Ascending aorta (tissue), 2 donors: Measurements from ENCODE around the gene BMPR1B. TPM values are rescaled to one million over a fixed set of nuclear protein-coding genes. Genes with fewer than 3 reads are reported as not detected.

Experiments used
- DNase-seq, 2 donors: peaks; one replicate each; pipeline ENCODE4 v3.0.0-alpha.2; 2019; ENCODE audit warnings: low spot score in 2 of 2
- H3K27ac ChIP-seq, 2 donors: fragments of 200-600 bp; sonication (generic); one replicate each; pipeline ENCODE4 v1.5.1; 2016 to 2017; ENCODE audit warnings: mild to moderate bottlenecking in 1 of 2
- H3K27me3 ChIP-seq: fragments of 200-600 bp; sonication (generic); one replicate; pipeline ENCODE4 v1.5.1; 2017
- H3K36me3 ChIP-seq, 2 donors: fragments of 200-600 bp; sonication (generic); one replicate each; pipeline ENCODE4 v1.5.1; 2016
- H3K4me1 ChIP-seq, 2 donors: fragments of 200-600 bp; sonication (generic); one replicate each; pipeline ENCODE4 v1.5.1; 2016 to 2017; ENCODE audit warnings: mild to moderate bottlenecking in 1 of 2
- H3K4me3 ChIP-seq, 2 donors: fragments of 200-600 bp; sonication (generic); one replicate each; pipeline ENCODE4 v1.5.1; 2016 to 2017; ENCODE audit warnings: mild to moderate bottlenecking in 1 of 2
- H3K9me3 ChIP-seq, 2 donors: fragments of 200-600 bp; sonication (generic); one replicate each; pipeline ENCODE4 v1.5.1; 2016
- CTCF ChIP-seq, 3 experiments: fragments of 200-600 bp in 2 of 3; fragments of 450-650 bp in 1 of 3; sonication (generic) in 2 of 3; IDR thresholded peaks; one replicate each; pipeline ENCODE4 v1.5.1; 2016 to 2019; ENCODE audit warnings: antibody characterized with exemption in 3 of 3, mild to moderate bottlenecking in 1 of 3, moderate library complexity in 1 of 3
- intact Hi-C: fragments of 100-400 bp; cut with DNase I; formaldehyde crosslinking; loops from one replicate; pipeline ENCODE4 v1.15.1; 2023
- total RNA-seq: library from RNA; depleted of rRNA; stranded (reverse); fragments of >200 nt; gene quantifications from one replicate; pipeline ENCODE4 v1.1.0, GENCODE V29; 2016

The BMPR1B gene
- total RNA-seq, 1 donor from 2014 or later = 3.8 TPM

- Histone ChIP-seq H3K9me3 (no peaks in the 10 kb centered on the region), H3K4me1 (peaks cover 0 to 6% of the 10 kb centered on the region in 2 donors), H3K27ac (no peak overlapping the region), H3K27me3 (no peaks in the 10 kb centered on the region), H3K4me3 (no peak overlapping the region), H3K36me3 (no peaks in the 10 kb centered on the region)
- DNase-seq = no peak
- intact Hi-C loops = loop anchor here (5.0 kb wide), 1 partner anchor 33 kb away; no protein-coding TSS in a partner anchor
- no peak for TF ChIP-seq CTCF (IDR thresholded peaks at IDR 0.05)
Observed at GRCh38 chr4:95085124-95085833, 327.5 kb downstream of the BMPR1B start.

GRCh38 chr4:95086551-95086950, 328.8 kb downstream of the BMPR1B start:
- Histone ChIP-seq H3K27ac (no peak overlapping the region), H3K4me1 (peaks cover 0 to 8% of the 10 kb centered on the region in 2 donors), H3K36me3 (no peaks in the 10 kb centered on the region), H3K9me3 (no peaks in the 10 kb centered on the region), H3K4me3 (no peak overlapping the region), H3K27me3 (no peaks in the 10 kb centered on the region)
- intact Hi-C loops = loop anchor here (5.0 kb wide), 1 partner anchor 34 kb away; no protein-coding TSS in a partner anchor
- TF ChIP-seq CTCF (IDR thresholded peaks at IDR 0.05) = no peak
- DNase-seq = no peak

GRCh38 chr4:95087657-95088455, 330.1 kb downstream of the BMPR1B start:
- no peak for TF ChIP-seq CTCF (IDR thresholded peaks at IDR 0.05)
- Histone ChIP-seq H3K36me3 (no peaks in the 10 kb centered on the region), H3K27me3 (no peaks in the 10 kb centered on the region), H3K4me3 (no peak overlapping the region), H3K9me3 (no peaks in the 10 kb centered on the region), H3K4me1 (peaks cover 0 to 9% of the 10 kb centered on the region in 2 donors), H3K27ac (no peak overlapping the region)
- DNase-seq = no peak
- intact Hi-C loops = loop anchor here (5.0 kb wide), 1 partner anchor 36 kb away; no protein-coding TSS in a partner anchor

GRCh38 chr4:95091272-95091671, 333.5 kb downstream of the BMPR1B start:
- intact Hi-C loops = loop anchor here (5.0 to 10.0 kb wide), 2 partner anchors 474 to 686 kb away; no protein-coding TSS in a partner anchor
- no peak for DNase-seq
- H3K9me3 ChIP-seq = no peaks in the 10 kb centered on the region
- H3K4me3 ChIP-seq = no peak overlapping the region
- peaks cover 0 to 6% of the 10 kb centered on the region in 2 donors for H3K4me1 ChIP-seq
- no peak for TF ChIP-seq CTCF (IDR thresholded peaks at IDR 0.05)
- no peaks in the 10 kb centered on the region for H3K27me3 ChIP-seq
- no peaks in the 10 kb centered on the region for H3K36me3 ChIP-seq
- no peak overlapping the region for H3K27ac ChIP-seq

- intact Hi-C loops = loop anchor here (5.0 to 10.0 kb wide), 2 partner anchors 475 to 688 kb away; no protein-coding TSS in a partner anchor
- no peak for DNase-seq
- Histone ChIP-seq H3K9me3 (no peaks in the 10 kb centered on the region), H3K27me3 (no peaks in the 10 kb centered on the region), H3K4me1 (peaks cover 0 to 6% of the 10 kb centered on the region in 2 donors), H3K4me3 (peak overlapping the region in 1 of 2 donors; percentile 13), H3K36me3 (no peaks in the 10 kb centered on the region), H3K27ac (no peak overlapping the region)
- no peak for TF ChIP-seq CTCF (IDR thresholded peaks at IDR 0.05)
Observed at GRCh38 chr4:95092766-95093165, 335.0 kb downstream of the BMPR1B start.
